Activated gamma-delta T cell treated with Interleukin-2 at 50 U/mL for 16 hours (primary cell): ENCODE data around the gene EDN2.

Experiments
- DNase-seq: peaks from one replicate; pipeline ENCODE4 v3.0.0-alpha.2; 2020

The EDN2 gene

DNA sequence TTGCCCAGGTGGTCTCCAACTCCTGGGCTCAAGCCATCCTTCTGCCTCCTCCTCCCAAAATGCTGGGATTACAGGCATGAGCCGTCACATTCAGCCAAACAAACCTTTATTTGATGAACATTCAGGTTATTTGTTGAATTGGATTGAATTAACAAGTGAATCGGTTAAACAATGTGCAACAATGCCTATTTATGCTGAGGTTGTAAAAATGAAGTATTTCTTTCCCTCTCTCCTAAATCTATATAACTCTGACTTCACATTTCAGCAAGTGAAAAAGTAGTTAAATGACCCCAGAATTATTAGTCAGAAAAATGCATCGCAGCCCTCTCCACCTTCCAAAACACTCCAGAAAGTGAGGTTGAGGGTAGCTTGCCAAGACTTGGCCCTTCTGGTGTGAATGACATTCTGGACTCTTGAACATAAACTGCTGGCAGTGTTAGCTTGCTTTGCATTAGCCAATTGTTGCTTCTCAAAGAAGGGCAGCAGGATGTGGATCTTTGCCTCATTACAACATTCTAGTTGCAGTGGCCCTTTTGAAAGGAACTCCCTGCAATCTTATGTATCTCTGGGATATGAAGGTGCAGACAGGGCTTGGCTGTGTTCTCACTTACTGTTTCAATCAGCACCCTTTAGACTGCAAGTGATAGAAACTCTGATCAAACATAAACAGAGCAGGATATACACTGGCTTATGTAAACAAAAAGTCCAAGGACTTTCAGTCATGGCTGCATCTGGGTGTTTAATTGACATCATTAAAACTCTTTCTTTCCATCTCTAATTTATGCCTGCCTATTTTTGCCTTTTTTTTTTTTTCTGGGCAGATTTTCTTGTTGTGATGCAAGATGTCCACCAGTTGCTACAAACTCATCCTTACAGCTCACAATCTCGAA, 22.4 kb downstream of the EDN2 start:
- no peak for DNase-seq

DNA sequence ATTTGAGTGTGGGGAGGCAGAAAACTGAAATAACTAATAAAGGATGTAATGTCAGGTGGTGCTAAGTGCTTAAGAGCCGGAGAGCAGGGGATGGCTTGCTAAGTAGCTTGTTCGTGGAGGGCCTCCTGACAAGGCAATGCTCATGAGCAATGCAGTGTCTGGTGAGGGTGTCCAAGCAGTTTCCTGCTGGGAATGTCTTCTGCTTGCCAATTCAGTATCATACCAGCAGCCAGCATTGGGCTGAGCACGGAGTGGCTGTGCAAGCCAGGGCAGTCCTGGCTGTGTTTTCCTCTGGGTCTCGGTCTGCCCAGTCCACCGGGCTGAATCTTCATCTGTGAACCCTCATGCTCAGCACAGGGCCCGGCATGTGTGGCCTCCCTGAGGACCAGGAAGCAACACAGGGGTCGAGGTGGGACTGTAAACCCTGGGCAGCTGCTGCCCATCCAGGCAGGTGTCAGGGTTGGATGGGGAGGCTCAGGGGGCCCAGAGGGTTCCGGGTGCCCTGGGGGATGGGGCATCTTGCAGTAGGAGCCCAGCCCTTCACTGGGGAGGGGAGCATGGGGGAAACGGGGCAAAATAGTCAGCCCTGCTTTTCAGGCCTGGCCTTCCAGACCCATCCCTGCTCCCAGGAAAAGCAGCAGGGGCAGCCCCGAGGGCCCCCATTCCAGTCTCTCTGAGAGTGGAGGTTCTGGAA, 27.5 kb downstream of the EDN2 start:
- DNase-seq: no peak

DNA sequence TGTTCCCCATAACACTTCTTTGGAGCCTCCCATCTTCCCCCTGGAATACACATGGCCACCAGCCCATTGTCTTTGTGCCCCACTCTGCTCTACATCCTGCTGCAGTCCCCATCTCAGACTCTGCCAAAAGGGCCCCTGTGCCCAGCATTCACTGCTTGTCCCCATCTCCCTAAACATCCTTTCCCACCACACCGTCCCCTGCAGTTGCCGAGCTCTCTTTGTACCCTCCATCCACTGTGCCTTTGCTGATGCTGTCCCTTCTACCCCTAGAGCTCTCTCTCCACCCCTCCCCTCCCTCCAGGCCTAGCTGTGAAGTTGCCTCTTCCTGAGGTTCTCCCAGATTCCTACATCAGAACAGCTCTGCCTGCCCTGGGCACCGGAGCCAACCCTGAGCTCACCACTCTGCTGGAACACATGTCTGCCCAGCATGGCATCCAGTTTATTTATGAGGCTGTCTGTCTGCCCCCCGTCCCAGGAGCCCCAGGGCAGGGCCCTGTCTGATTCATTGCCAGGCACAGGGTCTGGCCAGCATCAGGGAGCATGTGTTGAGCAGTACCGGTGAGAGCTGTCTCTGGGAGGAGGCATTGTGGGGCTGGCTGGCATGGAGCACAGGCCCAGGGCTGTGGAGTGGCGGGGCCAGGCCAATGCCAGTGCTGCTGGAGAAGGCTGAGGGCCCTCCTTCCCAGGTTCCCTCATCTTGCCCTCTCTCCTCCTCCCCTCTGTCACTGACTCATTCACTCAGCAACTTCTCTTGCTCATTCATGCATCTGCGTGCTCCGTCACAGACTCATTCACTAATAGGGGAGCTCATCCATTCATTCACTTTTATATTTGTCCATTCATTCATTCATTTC, 28.8 kb downstream of the EDN2 start:
- no peak for DNase-seq

DNA sequence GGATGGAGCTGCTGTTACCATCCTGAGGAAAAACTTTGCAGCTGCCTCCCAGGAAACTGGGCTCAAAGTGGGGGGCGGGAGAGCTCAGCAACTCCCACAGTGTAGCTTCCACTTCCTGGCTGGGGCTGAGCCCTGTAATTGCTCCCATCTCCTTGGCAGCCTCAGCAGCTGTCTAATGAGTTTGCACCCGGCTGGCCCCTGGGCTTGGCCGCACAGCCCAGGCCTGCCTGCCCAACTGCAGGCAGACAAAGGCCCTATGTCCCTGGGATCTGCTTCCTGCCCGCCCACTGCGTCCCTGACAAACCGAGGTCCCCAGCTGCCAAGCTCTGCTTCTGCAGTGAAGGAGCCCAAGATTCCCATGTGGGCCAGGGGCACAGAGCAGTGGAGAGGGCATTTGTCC, 30.1 kb downstream of the EDN2 start:
- no peak for DNase-seq

DNA sequence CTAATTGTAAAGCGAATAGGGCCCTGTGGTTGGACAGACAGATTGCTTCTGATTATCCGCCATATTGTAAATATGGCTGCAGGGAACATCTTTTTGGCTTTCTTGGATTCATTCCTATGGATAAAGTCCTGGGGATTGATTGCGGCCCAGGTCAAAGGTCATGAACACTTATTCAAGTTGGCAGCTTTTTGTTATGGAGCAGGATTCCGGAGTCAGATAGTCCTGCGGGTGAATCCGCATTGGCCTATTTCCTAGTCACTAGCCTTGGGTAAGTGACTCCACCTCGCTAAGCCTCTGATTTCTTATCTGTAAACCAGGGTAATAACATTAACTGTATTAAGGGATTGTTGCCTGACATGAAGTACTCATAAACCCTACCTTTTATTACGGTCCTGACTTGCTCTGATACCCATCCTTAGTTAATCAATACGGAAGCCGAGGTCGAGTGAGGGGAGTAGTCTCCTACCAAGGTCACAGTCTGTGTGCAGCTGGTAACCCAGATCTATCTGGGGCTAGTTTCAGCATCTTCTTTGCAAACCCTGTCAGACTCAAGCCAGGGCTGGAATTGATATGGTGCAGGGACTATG, 31.7 kb downstream of the EDN2 start:
- DNase-seq: no peak

DNA sequence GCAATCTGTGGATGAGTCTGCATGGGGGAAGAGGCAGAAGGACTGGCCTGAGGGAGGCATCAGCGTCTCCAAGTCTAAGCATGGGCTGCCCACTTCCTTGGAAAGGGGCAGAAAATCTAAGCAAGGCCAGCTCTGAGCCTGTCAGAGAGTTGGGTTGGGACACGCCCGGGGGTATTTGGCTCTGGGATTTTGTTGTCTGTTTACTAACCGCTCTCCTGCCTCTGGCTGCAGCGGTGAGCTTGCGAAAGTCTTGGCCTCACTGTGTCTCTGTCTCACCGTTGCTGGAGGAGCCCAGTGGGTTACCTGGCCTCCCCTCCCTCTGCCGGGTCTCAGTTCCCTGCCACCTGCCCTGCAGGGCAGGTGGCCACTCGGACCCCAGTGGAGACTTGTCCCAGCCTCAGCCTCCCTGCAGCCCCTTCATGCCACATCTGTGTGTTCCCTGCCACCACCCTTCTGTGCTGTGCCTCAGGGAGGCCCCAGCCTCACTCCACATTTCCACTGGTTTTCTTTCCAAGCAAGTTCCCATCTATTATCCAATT, 33.7 kb downstream of the EDN2 start:
- DNase-seq: no peak

DNA sequence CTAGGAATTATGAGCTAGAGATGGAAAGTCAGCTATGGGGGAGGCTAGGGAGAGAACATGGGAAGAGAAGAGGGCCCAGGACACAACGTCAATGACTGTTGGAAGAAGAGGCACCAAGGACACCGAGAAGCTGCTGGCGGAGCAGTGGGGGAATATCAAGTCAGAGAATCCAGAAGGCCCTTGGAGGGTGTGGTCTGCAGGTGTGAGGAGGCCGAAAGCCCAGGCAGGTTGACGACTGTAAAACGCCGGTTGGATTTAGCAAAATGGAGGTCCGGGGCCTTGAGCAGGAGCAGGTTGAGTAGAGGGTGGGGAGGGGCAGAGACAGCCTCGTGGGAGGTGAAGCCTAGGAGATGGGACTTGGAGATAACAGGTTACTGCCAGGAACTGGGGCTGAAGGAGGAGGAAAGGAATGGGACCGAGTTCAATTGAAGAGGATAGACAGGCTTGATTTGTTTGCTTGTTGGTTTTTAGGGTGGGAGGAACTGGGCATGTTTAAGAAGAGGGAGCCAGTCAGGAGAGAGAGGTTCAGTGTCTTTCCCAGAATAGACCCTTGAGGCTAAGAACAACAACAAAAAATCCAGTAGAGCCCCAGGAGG, 35.1 kb downstream of the EDN2 start:
- DNase-seq: no peak

DNA sequence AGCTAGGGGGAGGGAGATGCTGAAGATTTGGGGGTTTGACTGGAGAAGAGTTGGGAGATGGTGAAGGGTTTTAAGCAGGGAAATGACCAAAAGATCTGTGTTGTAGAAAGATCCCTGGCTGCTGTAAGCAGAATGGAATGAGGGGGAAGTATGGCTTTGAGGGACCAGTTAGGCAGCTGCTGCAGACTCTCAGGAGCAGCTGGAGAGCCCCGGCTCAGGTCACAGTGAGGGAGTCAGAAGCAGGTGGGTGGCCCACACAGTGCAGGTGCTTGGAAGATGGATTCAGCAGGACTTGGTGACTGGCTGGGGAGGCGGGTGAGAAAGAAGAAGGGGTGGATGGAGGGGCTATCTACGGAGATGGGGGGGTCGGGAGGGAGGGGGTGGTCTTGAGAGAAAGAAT, 35.7 kb downstream of the EDN2 start:
- no peak for DNase-seq

DNA sequence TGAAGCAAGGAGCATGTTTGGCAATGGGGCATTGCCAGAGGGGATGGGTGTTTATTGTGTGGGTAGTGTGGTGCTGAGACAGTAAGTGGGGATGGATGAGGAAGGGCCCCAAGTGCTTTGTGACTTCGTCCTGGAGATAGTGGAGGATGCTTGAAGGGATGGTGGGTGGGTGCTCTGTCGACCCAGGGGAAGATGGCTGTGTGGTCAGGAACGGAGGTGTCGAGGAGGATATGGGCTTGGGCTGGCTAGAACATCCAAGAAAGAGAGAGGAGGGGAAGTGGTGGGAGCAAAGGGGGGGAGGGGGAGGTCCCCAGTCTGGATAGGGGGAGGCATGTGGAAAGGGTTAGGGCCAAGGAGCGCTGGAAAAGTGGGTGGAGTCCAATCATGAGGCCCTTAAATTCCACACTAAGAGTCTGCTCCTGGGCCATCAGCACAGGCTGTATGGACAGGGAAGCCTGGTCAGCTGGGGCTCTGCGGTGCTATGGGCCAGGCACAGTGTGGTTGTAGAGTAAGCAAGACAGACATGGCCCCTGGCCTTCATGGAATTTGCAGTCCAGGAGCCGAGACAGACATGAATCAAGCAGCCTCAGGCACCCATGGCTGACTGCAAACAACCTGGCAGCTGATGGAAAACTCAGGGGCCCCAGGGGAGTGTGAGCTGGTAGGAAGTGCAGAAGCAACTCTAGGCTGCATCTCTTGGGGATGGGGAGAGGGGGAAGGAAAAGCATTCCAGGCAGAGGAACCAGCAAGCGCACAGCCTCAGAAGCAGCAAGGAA, 36.3 kb downstream of the EDN2 start:
- no peak for DNase-seq

DNA sequence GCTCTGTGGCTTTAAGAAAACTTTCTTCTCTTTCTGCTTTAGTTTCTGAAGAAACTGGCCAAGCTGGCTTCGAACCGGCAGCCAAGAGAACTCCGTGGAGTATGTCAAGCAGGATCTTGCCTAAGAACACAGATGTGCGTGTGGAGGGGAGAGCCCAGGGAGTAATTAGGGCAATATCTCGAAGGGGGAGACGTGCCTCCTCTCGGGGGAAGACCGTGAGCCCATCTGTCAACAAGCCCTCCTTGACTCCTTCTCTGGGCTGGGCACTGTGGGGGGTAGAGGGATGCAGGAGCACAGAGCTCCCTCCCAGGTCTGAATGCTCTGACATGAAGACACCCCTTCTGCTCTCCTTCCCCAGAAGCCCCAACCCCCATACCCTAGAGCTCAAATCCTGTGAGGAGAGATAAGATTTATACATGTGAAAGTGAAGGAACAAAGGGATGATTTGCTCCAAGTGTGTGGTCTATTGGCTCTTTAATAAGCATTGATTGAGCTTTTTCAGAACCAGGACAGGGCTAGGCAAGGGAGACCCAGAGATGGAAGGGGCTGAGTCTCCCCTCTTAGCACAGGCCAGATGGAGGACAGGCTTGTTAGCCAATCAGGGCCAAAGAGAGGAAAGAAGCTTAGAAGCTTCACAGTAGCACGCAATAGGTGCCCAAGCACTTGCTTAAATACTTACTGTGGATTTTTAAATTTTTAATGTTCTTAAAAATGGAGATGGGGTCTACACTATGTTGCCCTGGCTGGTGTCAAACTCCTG, 37.5 kb downstream of the EDN2 start:
- no peak for DNase-seq

DNA sequence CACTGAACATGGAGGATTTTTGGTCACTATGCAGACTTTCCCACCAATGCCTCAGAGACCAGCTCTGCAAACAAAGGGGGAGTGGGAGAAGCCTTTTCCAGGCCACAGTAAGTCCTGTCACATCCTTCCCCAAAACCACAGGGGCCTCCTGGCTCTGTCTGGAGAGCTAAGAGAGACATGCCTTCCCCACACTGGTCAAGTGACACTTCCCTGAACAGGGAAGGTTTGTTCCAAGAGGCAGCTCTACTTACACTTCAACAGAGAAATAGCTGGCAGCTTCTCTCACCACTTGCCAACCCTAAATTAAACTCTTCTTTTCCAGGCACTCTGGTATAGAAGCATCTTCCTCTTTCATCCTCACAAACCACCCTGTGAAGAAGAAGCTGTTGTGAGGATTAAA, 39.7 kb downstream of the EDN2 start:
- no peak for DNase-seq

DNA sequence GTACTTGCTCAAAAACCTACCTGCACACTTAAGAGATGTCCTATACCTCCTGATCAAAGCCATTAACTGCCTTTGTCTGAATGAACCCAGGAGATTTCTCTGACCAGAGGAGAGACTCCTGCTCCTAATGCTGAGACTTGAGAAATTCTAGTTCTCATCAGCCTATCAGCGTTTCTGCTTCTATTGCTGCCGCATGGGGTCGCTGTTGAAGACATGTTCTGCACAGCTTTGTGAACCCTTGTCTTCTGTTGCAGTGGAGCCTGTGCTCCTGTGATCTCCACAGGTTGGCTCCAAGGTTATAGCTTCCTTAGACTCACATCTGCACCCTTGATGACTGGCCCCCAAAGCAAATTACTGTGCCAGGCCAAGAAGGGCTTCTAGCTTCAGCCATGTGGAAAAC, 40.2 kb downstream of the EDN2 start:
- DNase-seq: no peak

DNA sequence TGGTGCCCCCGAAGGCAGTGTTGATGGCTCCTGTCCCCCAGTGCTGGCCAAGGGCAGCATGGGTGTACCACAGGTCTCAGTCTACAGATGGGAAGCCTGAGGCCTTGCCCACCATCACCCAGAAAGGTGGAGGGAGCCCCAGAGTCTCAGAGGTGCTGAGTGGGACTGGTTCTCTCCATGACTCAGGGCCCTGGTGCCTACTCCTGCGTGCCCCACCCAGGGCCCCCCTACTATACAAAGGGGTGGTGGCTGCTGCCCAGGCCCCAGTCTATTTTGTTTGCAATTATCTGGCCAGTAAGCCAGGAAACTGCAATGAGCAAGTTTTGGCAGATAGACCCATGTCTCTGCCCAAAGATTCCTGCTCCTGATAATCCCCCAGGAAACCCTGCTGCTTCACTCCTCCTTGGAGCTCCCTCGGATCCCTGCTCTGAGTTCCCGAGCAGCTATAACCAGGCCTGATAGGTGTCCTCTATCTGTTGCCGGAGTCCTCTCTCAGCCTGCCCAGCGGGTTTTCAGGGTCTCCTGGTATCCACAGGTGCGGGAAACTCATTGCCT, 41.7 kb downstream of the EDN2 start:
- no peak for DNase-seq

DNA sequence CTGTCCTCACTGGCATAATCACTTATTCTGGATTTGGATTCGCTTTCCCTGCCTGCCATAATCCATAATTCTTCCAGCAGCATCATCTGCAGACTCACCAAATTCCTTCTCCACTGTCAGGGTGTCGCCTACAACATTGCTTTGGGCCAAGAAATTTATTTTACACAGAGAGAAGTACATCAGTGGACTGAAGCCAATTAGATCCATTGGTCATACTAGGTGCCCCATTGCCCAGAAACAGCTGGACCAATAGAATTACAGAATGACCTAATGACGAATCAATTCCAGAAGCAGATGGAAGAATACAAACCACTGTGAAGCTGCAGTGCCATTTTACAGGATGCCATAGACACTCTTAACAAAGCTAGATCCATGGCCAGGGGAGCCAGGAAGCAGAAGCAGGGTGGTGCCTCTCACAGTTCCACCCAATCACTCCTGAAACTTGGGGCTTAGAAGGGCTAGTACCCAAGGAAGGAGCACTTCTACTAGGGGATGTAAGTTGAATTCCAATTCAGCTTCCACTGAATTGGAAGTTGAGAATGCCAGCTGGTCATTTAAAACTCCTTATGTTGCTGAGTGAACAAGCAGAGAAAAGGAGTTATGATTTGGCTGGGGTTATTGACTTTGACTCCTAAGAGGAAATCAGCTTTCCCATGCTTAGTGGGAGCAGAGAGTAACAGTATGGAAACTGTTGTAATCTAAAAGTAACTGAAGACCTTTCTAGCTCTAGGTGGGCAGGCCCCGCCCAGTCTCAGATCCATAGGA, 44.0 kb downstream of the EDN2 start:
- no peak for DNase-seq

DNA sequence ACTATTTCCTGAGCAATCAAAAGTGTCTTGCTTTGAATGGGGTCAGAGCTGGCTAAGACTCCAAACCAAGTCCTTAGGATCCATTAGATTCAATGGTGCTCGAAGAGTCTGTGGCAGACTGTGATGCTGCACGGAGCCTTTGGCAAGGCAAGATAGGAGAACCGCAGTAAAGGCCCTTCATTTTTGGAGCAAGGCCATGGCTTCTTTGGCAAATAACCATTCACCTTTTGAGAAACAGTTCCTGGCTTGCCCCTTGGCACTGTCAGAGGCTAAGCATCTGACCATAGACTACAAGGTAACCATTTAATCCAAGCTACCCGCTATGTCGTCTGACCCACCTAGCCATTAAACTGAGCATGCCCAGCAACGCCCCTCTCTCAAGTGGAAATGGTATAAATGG, 45.2 kb downstream of the EDN2 start:
- DNase-seq: no peak

DNA sequence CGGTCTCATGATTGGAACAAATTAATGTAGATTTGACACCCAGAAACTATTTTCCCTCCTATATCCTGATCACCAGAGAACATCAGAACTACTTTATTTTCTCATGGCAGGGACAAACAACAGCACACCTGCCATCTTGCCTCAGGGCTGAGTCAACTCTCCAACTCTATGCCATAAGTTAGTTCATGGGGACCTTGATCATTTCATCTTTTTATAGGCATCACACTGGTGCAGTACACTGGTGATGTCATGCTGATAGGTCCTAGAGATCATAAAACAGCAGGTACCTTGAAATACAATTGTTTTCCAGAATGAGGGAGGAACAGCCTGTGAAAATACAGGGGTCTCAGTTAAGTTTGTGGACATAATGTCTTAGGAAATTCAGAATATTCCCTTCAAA, 45.8 kb downstream of the EDN2 start:
- no peak for DNase-seq

DNA sequence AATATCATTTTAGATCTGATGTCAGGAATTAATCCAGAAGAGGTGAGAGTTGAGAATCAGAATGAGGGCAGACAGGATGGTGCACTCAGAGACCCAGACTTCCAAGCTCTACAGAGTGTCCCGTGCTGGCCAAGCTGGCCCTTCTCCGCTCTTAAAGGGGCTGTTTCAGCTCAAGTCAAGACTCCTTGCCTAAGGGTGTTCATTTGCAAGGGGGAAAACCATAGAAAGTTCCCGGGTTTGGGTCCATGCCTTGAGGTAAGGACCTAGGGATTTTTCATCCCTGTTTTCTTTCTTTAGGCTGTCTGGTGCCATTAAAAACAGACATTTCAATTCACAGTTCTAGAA, 47.5 kb downstream of the EDN2 start:
- no peak for DNase-seq

DNA sequence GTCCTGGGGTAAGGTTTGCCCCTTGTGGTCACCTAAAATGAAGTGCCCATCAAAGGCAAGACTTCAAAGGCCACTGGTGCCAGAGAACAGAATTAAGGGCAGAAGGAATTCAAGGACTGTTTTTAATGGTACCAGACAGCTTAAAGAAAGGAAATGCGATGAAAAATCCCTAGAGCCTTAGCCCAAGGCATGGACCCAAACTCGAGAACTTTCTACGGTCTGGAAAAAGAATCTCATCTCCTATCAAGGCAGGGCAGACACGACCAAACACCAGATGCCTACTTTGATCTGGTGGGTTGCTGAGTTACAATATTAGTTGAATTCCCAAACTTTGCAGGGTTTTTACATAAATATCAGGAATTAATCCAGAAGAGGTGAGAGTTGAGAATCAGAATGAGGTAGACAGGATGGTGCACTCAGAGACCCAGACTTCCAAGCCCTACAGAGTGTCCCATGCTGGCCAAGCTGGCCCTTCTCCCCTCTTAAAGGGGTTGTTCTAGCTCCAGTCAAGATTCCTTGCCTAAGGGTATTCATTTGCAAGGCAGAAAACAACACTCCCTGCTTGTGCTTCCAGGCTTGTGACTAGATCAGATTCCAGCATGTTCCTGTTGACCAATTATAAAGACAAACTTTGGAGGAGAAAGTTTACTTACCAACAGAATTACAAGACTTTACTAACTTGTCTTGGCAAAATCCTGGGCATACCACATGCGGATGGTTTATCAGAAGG, 48.0 kb downstream of the EDN2 start:
- DNase-seq: no peak

DNA sequence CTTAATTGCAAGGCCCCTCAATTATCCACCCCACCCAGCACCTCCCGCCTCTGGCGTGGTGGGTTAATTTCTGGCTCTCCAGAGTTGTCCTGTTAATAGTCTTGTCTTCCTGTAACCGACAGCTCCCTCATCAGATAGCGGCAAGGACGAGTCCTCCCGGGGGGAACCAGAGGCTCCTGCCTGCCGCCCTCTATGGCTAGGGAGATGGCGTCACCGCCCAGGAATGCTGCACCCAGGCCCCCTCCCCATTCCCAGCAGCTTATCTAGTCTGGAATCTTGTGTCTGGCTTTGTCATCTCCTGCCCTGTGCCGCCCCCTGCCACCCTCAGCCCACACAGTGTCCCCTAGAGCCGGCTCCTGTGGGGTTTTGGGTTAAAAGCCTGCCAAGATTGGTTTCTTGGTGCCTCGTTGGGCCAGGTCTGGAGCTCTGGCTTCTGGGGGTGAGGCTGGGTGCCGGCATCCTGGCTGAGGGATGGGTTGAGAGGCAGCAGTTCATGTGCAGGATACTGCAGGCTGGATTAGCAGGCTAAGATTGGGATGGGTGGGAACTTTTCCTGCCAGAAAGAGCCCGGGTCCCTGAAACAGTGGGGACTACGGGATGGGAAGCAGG, 48.8 kb downstream of the EDN2 start:
- no peak for DNase-seq
